ENCODE results near the gene PRSS50.

Gene PRSS50

GRCh38 chr3:46693038-46693891 is 24.4 kb downstream of the PRSS50 start, which contains the start of gene ALS2CL:
Gene ALS2CL, minus strand, starts transcription at chr3:46693679. Its CDS starts 4,239 bp downstream, at chr3:46689440.
- peak; percentile 67 for ATAC-seq
- TF ChIP-seq ZNF70 (CRISPR knock-in tag; IDR thresholded peaks at IDR 0.05): peak; percentile 91
- TF ChIP-seq POU6F1 (CRISPR knock-in tag; IDR thresholded peaks at IDR 0.05; ENCODE audit: borderline replicate concordance, low read depth): no peak
- TF ChIP-seq SNAI2 (CRISPR knock-in tag; IDR thresholded peaks at IDR 0.05): no peak
- no peak for TF ChIP-seq CREB5 (CRISPR knock-in tag; IDR thresholded peaks at IDR 0.05; ENCODE audit: low read depth)
- TF ChIP-seq ZFP3 (CRISPR knock-in tag; IDR thresholded peaks at IDR 0.05): 0 out of 2 replicates have a peak, but pooled peaks have one; percentile 11
- TF ChIP-seq PPARA (CRISPR knock-in tag; IDR thresholded peaks at IDR 0.05; ENCODE audit: borderline replicate concordance): no peak
- TF ChIP-seq ZNF565 (CRISPR knock-in tag; conservative IDR thresholded peaks at IDR 0.05; ENCODE audit: low read depth): no peak

GRCh38 chr3:46692566-46692990 is 25.1 kb downstream of the PRSS50 start:
- peak; percentile 2; the same call in 1 of the 3 replicates for ATAC-seq
- TF ChIP-seq BACH2 (CRISPR knock-in tag; IDR thresholded peaks at IDR 0.05; ENCODE audit: borderline replicate concordance): no peak
- no peak for TF ChIP-seq TCF4 (CRISPR knock-in tag; IDR thresholded peaks at IDR 0.05; ENCODE audit: borderline replicate concordance)
- no peak for TF ChIP-seq ESRRG (CRISPR knock-in tag; IDR thresholded peaks at IDR 0.05)
- TF ChIP-seq TSHZ2 (CRISPR knock-in tag; IDR thresholded peaks at IDR 0.05): no peak
- no peak for TF ChIP-seq CSRNP3 (CRISPR knock-in tag; IDR thresholded peaks at IDR 0.05)
- no peak for TF ChIP-seq CSDC2 (CRISPR knock-in tag; IDR thresholded peaks at IDR 0.05)
- no peak for TF ChIP-seq PPARA (CRISPR knock-in tag; IDR thresholded peaks at IDR 0.05; ENCODE audit: borderline replicate concordance)
- no peak for TF ChIP-seq OSR1 (CRISPR knock-in tag; IDR thresholded peaks at IDR 0.05)

DNA sequence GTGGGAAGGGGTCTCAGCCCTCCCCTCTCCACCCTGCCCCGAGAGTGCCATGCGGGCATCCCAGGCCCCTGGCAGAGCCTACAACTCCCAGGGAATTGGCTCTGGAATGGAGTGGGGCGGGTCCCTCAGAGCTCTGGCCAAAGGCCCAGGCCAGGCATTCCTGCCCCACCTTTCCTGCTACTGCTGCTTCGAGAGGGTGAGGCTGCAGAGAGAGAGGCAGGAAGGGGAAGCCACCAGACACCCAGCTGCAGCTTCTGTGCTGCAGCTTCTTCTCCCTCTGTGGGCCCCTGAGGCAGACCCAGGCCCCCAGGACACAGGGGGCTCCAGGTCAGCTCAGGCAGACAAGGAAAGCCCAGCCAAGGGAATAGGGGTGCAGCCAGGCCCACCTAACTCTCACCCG is 26.9 kb downstream of the PRSS50 start:
- ATAC-seq: no peak
- no peak for TF ChIP-seq CREB5 (CRISPR knock-in tag; IDR thresholded peaks at IDR 0.05; ENCODE audit: low read depth)
- TF ChIP-seq SNAI2 (CRISPR knock-in tag; IDR thresholded peaks at IDR 0.05): no peak
- TF ChIP-seq ESRRG (CRISPR knock-in tag; IDR thresholded peaks at IDR 0.05): no peak
- no peak for TF ChIP-seq TOX (CRISPR knock-in tag; IDR thresholded peaks at IDR 0.05; ENCODE audit: borderline replicate concordance)
- no peak for TF ChIP-seq OSR1 (CRISPR knock-in tag; IDR thresholded peaks at IDR 0.05)
- no peak for TF ChIP-seq PATZ1 (CRISPR knock-in tag; IDR thresholded peaks at IDR 0.05; ENCODE audit: borderline replicate concordance)
- no peak for TF ChIP-seq PPARA (CRISPR knock-in tag; IDR thresholded peaks at IDR 0.05; ENCODE audit: borderline replicate concordance)
- TF ChIP-seq ZNF70 (CRISPR knock-in tag; IDR thresholded peaks at IDR 0.05): no peak
- no peak for TF ChIP-seq POU6F1 (CRISPR knock-in tag; IDR thresholded peaks at IDR 0.05; ENCODE audit: borderline replicate concordance, low read depth)
- TF ChIP-seq ZFP3 (CRISPR knock-in tag; IDR thresholded peaks at IDR 0.05): no peak
- no peak for TF ChIP-seq ZNF8 (CRISPR knock-in tag; IDR thresholded peaks at IDR 0.05)
- TF ChIP-seq CSRNP3 (CRISPR knock-in tag; IDR thresholded peaks at IDR 0.05): no peak
- TF ChIP-seq GLIS3 (CRISPR knock-in tag; IDR thresholded peaks at IDR 0.05): no peak
- no peak for TF ChIP-seq BACH2 (CRISPR knock-in tag; IDR thresholded peaks at IDR 0.05; ENCODE audit: borderline replicate concordance)
- no peak for TF ChIP-seq CSDC2 (CRISPR knock-in tag; IDR thresholded peaks at IDR 0.05)
- no peak for TF ChIP-seq ZC3H10 (CRISPR knock-in tag; IDR thresholded peaks at IDR 0.05)
